Measurements from ENCODE around the gene PNMT. TPM values are rescaled to one million over a fixed set of nuclear protein-coding genes. Genes with fewer than 3 reads are reported as not detected.

PNMT gene
- total RNA-seq, 1 donor from 2014 or later, result not detected

DNA sequence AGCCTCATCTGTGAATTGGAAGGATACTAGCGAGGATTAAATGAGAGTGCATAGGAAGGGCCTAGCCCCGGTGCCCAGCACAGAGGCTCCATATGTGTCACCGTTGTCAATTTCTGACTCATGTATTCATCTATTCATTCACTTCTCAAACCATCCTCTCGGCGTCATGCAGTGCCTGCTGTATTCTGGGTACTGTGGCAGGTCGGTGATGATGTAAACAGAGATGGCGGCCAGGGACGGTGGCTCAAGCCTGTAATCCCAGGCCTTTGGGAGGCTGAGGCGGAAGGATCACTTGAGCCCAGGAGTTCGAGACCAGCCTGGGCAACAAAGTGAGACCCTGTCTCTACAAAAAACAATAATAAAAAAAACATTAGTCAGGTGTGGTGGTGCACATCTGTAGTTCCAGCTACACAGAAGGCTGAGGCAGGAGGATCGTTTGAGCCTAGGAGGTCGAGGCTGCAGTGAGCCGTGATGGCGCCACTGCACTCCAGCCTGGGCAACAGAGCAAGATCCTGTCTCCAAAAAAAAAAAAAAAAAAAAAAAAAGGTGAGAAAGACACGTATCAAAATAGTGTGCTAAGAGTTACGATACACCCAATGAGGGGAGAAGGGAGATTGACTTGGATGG lies 45.8 kb upstream of the PNMT start:
- Mint-ChIP-seq H3K4me3 (ENCODE audit: unreplicated experiment) (no peak overlapping the region), H3K27me3 (ENCODE audit: unreplicated experiment) (peaks cover 10% of the 10 kb centered on the region), H3K9me3 (ENCODE audit: unreplicated experiment) (peaks cover 4% of the 10 kb centered on the region), H3K27ac (ENCODE audit: unreplicated experiment) (no peak overlapping the region), H3K4me1 (ENCODE audit: low read depth, unreplicated experiment) (no peaks in the 10 kb centered on the region), H3K36me3 (ENCODE audit: unreplicated experiment) (no peaks in the 10 kb centered on the region)
- TF ChIP-seq, protein P1, sequence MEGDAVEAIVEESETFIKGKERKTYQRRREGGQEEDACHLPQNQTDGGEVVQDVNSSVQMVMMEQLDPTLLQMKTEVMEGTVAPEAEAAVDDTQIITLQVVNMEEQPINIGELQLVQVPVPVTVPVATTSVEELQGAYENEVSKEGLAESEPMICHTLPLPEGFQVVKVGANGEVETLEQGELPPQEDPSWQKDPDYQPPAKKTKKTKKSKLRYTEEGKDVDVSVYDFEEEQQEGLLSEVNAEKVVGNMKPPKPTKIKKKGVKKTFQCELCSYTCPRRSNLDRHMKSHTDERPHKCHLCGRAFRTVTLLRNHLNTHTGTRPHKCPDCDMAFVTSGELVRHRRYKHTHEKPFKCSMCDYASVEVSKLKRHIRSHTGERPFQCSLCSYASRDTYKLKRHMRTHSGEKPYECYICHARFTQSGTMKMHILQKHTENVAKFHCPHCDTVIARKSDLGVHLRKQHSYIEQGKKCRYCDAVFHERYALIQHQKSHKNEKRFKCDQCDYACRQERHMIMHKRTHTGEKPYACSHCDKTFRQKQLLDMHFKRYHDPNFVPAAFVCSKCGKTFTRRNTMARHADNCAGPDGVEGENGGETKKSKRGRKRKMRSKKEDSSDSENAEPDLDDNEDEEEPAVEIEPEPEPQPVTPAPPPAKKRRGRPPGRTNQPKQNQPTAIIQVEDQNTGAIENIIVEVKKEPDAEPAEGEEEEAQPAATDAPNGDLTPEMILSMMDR (IDR thresholded peaks at IDR 0.05; ENCODE audit: partially characterized antibody, unreplicated experiment), result no peak
- DNase-seq, result no peak

DNA sequence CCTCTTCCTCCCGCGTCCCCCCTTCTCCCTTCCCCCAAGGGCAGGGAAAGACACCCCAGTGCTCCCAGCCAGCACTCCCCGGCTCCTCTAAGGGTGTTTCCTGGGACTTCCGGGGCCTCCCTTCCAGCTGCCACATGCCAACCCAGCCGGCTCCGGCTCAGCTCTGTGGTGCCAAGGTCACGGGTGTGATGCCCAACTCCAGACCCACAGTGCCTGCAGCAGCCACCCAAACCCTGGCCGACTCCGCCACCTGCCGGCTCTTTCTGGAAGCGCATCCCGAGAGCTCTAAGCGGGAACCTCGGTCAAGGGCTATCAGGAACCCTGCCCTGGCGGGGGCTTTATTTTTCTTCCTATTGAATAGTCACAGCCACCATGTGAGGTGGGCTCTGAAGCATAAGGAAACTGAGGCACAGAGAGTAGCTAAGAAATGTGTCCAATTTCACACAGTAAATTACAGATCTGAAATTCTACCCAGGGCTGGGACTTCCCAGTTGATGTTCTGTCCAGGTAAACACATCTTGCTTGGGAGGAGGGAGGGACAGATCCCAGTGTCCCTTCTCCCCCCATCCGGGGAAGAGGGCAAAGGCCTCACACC lies 44.8 kb upstream of the PNMT start:
- Mint-ChIP-seq H3K27ac (ENCODE audit: unreplicated experiment) (no peak overlapping the region), H3K4me3 (ENCODE audit: unreplicated experiment) (no peak overlapping the region), H3K9me3 (ENCODE audit: unreplicated experiment) (peaks cover 4% of the 10 kb centered on the region), H3K4me1 (ENCODE audit: low read depth, unreplicated experiment) (no peaks in the 10 kb centered on the region), H3K27me3 (ENCODE audit: unreplicated experiment) (peaks cover 10% of the 10 kb centered on the region), H3K36me3 (ENCODE audit: unreplicated experiment) (no peaks in the 10 kb centered on the region)
- TF ChIP-seq, protein P1 (IDR thresholded peaks at IDR 0.05; ENCODE audit: partially characterized antibody, unreplicated experiment), result peak; percentile 97
- DNase-seq, result peak; percentile 94

DNA sequence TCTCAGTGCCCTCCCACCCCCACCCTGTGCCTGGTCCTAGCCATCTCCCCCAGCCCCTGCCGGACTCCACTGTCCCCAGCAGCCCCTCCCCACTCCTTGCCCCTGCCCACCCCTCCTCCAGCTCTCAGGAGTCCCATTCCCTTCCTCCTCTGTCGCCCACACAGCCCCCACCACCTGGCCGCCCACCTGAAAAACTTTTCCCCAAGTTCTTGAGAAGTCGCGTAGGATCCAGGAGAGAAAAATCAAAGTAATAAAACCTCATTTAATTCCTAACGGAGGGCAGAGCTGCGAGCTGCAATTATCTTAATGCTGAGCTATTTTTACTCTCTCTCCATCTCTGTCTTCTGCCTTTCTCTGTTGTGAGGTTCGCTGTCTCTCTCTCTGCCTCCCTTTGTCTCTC lies 43.9 kb upstream of the PNMT start:
- Mint-ChIP-seq H3K27me3 (ENCODE audit: unreplicated experiment) (peaks cover 10% of the 10 kb centered on the region), H3K27ac (ENCODE audit: unreplicated experiment) (no peak overlapping the region), H3K36me3 (ENCODE audit: unreplicated experiment) (no peaks in the 10 kb centered on the region), H3K4me1 (ENCODE audit: low read depth, unreplicated experiment) (no peaks in the 10 kb centered on the region), H3K4me3 (ENCODE audit: unreplicated experiment) (no peak overlapping the region), H3K9me3 (ENCODE audit: unreplicated experiment) (peaks cover 4% of the 10 kb centered on the region)
- no peak for DNase-seq
- TF ChIP-seq, protein P1 (IDR thresholded peaks at IDR 0.05; ENCODE audit: partially characterized antibody, unreplicated experiment), result no peak

DNA sequence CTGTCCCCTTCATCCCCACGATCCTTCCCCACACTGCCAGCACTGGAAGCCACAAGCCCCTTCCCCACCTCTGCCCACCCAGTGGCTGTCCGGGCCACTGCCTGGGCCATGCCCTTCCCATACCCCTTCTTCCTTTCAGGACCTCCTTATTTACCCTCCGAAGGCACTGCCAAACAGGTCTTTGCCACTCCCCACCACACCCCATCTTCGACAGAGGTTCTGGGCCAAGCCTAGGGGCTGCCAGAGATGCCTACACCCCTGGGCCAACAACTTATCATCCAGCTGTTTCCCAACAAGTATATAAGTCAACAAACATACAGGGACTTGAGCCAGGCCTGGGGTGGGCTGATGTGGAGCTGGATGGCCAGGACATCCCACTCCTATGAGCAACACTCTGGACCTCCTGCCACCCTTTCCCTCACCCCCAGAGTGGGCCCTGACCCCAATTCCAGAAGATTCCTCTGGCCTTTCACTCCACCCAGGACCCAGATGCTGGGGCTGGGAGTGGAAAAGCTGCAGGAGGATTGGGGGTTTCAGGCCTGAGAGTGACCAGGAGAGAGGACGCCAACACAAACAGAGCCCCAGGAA lies 43.0 kb upstream of the PNMT start:
- no peak for DNase-seq
- Mint-ChIP-seq H3K4me3 (ENCODE audit: unreplicated experiment) (no peak overlapping the region), H3K36me3 (ENCODE audit: unreplicated experiment) (no peaks in the 10 kb centered on the region), H3K4me1 (ENCODE audit: low read depth, unreplicated experiment) (no peaks in the 10 kb centered on the region), H3K27ac (ENCODE audit: unreplicated experiment) (no peak overlapping the region), H3K27me3 (ENCODE audit: unreplicated experiment) (peaks cover 11% of the 10 kb centered on the region), H3K9me3 (ENCODE audit: unreplicated experiment) (peaks cover 4% of the 10 kb centered on the region)
- TF ChIP-seq, protein P1 (IDR thresholded peaks at IDR 0.05; ENCODE audit: partially characterized antibody, unreplicated experiment), result no peak

Measured in glutamatergic neuron (in vitro differentiated cells).